Measurements from ENCODE around the gene NPBWR2.

The NPBWR2 gene

GRCh38 chr20:64096535-64096934 lies 10.8 kb downstream of the NPBWR2 start:
- no peak overlapping the region for H3K4me3 ChIP-seq (ENCODE audit: low read depth, low read length)
- no peak for DNase-seq (ENCODE audit: low read depth, low spot score)
- in situ Hi-C loops (cut with HindIII; ENCODE audit: low sequenced_read_pairs): no loop called here
- TF ChIP-seq, protein P1, sequence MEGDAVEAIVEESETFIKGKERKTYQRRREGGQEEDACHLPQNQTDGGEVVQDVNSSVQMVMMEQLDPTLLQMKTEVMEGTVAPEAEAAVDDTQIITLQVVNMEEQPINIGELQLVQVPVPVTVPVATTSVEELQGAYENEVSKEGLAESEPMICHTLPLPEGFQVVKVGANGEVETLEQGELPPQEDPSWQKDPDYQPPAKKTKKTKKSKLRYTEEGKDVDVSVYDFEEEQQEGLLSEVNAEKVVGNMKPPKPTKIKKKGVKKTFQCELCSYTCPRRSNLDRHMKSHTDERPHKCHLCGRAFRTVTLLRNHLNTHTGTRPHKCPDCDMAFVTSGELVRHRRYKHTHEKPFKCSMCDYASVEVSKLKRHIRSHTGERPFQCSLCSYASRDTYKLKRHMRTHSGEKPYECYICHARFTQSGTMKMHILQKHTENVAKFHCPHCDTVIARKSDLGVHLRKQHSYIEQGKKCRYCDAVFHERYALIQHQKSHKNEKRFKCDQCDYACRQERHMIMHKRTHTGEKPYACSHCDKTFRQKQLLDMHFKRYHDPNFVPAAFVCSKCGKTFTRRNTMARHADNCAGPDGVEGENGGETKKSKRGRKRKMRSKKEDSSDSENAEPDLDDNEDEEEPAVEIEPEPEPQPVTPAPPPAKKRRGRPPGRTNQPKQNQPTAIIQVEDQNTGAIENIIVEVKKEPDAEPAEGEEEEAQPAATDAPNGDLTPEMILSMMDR (IDR thresholded peaks at IDR 0.05; ENCODE audit: low read depth, low read length): no peak

- no peak for DNase-seq (ENCODE audit: low read depth, low spot score)
- in situ Hi-C loops (cut with HindIII; ENCODE audit: low sequenced_read_pairs): no loop called here
- TF ChIP-seq, protein P1 (IDR thresholded peaks at IDR 0.05; ENCODE audit: low read depth, low read length): no peak
- H3K4me3 ChIP-seq (ENCODE audit: low read depth, low read length): no peak overlapping the region
These were observed 11.4 kb downstream of the NPBWR2 start for GRCh38 chr20:64095927-64096326.

DNA sequence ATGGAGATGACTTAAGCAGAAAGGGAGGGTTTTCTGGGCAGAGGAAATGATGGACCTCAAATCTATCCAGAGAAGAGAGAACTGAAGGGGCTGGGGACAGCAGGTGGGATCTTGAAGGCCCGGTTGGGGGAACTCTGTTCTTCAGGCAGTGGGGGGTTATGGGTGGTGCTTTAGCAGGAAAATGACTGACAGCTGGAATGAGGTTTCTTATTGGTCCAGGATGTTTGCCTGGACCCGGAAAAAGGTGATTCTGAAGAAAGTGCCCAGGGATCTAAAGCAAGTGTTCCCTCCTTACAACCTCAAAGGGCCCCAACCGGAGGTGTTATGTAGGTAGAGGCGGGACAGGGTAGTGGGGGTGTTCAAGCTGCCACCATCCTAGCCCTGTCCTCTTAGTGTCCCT lies 11.9 kb downstream of the NPBWR2 start:
- H3K4me3 ChIP-seq (ENCODE audit: low read depth, low read length): no peak overlapping the region
- DNase-seq (ENCODE audit: low read depth, low spot score): no peak
- in situ Hi-C loops (cut with HindIII; ENCODE audit: low sequenced_read_pairs): no loop called here
- TF ChIP-seq, protein P1 (IDR thresholded peaks at IDR 0.05; ENCODE audit: low read depth, low read length): no peak

- in situ Hi-C loops (cut with HindIII; ENCODE audit: low sequenced_read_pairs): no loop called here
- no peak for DNase-seq (ENCODE audit: low read depth, low spot score)
- TF ChIP-seq, protein P1 (IDR thresholded peaks at IDR 0.05; ENCODE audit: low read depth, low read length): no peak
- H3K4me3 ChIP-seq (ENCODE audit: low read depth, low read length): no peak overlapping the region
These were observed 14.3 kb downstream of the NPBWR2 start for GRCh38 chr20:64093013-64093503.

GRCh38 chr20:64092258-64093012 lies 14.9 kb downstream of the NPBWR2 start:
- TF ChIP-seq, protein P1 (IDR thresholded peaks at IDR 0.05; ENCODE audit: low read depth, low read length): no peak
- no peak overlapping the region for H3K4me3 ChIP-seq (ENCODE audit: low read depth, low read length)
- DNase-seq (ENCODE audit: low read depth, low spot score): no peak
- in situ Hi-C loops (cut with HindIII; ENCODE audit: low sequenced_read_pairs): no loop called here

- TF ChIP-seq, protein P1 (IDR thresholded peaks at IDR 0.05; ENCODE audit: low read depth, low read length): no peak
- in situ Hi-C loops (cut with HindIII; ENCODE audit: low sequenced_read_pairs): no loop called here
- H3K4me3 ChIP-seq (ENCODE audit: low read depth, low read length): no peak overlapping the region
- no peak for DNase-seq (ENCODE audit: low read depth, low spot score)
These were observed 15.6 kb downstream of the NPBWR2 start for GRCh38 chr20:64091770-64092169.

Measured in astrocyte of the spinal cord (primary cell).